ENCODE results near the gene EIF6.

EIF6 gene

DNA sequence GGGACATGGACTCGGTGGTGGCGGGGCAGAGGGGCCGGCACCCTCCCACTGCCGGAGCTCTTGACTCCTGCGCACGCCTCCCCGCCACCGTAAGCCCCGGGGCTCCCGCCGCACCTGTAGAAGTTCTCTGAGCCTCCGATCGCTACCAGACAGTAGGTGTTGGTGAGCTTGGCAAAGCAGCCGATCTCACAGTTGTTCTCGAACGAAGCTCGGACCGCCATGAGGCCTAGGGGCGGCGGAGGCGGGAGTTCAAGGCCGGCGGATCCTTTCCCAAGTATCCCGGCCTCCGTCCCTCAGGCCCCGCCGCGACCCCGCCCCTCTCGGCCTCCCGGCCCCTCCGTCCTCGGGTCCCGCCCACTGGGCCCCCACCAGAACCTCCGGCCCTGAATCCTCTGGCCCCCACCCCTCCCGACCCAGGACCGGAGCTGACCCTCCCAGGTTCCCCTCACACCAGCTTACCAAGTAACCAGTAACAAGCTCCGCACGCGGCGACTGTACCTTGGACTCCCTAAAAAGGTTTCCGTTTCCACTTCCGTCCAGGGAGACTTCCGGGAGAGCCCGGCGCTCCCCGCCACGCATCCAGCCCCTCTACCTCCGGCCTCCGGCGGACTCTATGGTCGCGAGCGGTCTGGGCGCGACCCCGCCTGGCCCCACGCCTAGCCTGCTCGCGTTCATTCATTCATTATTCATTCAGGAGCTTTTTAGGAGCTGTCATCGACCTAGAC is at the start of gene EIF6:
TSS of gene EIF6 (minus strand) at position 506 of the 725 bp plus-strand sequence. CDS start at position 221, 285 bp downstream.
- Mint-ChIP-seq H3K9me3 (no peaks in the 10 kb centered on the region), H3K27ac (peak within 1 kb of the TSS; percentile 89)

DNA sequence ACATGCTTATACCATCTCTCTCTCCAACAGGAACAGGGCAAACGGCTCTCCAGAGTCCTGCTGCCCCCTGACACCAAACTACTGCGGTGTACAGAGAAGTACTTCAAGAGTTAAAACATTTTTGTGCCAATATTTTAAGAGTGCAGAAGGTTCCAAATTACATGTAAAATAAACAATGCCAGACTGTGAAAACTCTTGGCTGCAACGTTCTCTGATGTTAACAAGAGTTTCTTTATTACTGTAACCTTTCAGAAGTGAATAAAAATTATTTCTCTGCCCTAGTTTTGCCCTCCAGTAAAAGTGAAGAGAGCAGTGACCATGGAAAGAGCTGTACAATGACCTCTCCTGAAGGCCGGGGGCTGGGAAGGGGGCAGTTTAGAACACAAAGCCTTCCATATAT is 49.0 kb upstream of the EIF6 start:
- no peak overlapping the region for H3K27ac Mint-ChIP-seq
- no peaks in the 10 kb centered on the region for H3K9me3 Mint-ChIP-seq
- no peaks in the 10 kb centered on the region for H3K4me1 Mint-ChIP-seq
- H3K4me3 Mint-ChIP-seq, result no peak overlapping the region
- ATAC-seq, result no peak
- H3K36me3 Mint-ChIP-seq, result peaks cover 13% of the 10 kb centered on the region
- no peaks in the 10 kb centered on the region for H3K27me3 Mint-ChIP-seq

More for the DNA sequence above, at the start of gene EIF6:
- Mint-ChIP-seq H3K4me1 (peaks cover 31% of the 10 kb centered on the region), H3K4me3 (peak within 1 kb of the TSS; percentile 88), H3K27me3 (no peaks in the 10 kb centered on the region), H3K36me3 (peaks cover 15% of the 10 kb centered on the region)
- ATAC-seq, result peak; percentile 92

- H3K27me3 Mint-ChIP-seq, result no peaks in the 10 kb centered on the region
- H3K9me3 Mint-ChIP-seq, result no peaks in the 10 kb centered on the region
- H3K4me1 Mint-ChIP-seq, result no peaks in the 10 kb centered on the region
- H3K36me3 Mint-ChIP-seq, result peaks cover 16% of the 10 kb centered on the region
- no peak for ATAC-seq
- no peak overlapping the region for H3K4me3 Mint-ChIP-seq
- H3K27ac Mint-ChIP-seq, result no peak overlapping the region
These were observed 48.1 kb upstream of the EIF6 start for GRCh38 chr20:35332540-35333200.

DNA sequence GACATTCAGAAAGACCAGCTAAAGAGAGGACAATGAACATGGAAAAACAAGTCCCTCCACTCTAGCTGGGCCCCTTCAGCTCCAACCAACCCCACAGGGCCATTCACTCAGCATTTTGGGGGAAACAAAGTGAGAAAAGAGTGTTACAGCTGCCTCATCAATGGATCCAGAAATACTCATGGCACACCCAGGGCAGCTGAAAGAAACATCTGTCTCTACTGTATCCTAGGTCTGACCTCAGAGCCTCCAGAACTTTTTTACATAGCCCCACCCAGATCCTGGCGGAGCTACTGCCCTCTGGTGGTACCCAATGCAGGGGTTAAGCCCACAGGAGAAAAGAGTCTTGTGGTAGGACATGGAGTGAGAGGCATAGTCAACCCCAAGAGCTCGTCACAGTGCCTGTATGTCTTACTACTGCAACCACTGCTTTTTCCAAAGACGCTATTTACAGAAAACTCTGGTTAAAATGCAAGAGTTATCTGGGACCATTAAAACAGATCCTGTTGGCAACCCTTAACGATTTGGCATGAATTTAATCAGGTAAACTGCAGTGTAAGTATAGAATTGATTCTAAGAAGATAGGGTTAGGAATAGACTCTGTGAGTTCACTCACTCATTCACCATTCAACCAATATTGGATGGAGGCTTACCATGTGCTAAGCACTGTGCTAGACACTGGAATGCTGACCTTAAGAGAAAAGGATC is 45.0 kb upstream of the EIF6 start:
- no peaks in the 10 kb centered on the region for H3K27me3 Mint-ChIP-seq
- no peak overlapping the region for H3K4me3 Mint-ChIP-seq
- no peak overlapping the region for H3K27ac Mint-ChIP-seq
- peaks cover 10% of the 10 kb centered on the region for H3K4me1 Mint-ChIP-seq
- no peaks in the 10 kb centered on the region for H3K9me3 Mint-ChIP-seq
- peaks cover 33% of the 10 kb centered on the region for H3K36me3 Mint-ChIP-seq
- no peak for ATAC-seq

DNA sequence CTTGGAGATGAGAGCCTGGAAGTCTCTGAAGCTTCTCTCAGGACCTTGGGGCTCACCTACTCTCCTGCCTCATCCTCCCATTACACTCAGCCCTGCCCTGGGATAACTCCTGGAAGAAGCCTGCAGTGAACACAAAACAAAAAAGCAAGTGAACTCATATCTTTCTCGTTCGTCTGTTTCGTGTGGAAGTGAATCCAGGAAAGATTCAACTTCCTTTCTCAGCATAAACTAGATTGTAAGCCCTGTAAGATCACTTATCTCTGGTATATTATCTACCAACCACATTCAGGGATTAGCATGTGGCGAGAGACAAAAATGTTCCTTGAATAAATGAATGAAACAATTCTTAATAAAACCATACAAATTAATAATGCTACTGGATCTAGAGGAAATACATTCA is 44.1 kb upstream of the EIF6 start:
- H3K36me3 Mint-ChIP-seq, result peaks cover 27% of the 10 kb centered on the region
- no peaks in the 10 kb centered on the region for H3K27me3 Mint-ChIP-seq
- peaks cover 10% of the 10 kb centered on the region for H3K4me1 Mint-ChIP-seq
- ATAC-seq, result no peak
- no peak overlapping the region for H3K27ac Mint-ChIP-seq
- no peak overlapping the region for H3K4me3 Mint-ChIP-seq
- H3K9me3 Mint-ChIP-seq, result no peaks in the 10 kb centered on the region

DNA sequence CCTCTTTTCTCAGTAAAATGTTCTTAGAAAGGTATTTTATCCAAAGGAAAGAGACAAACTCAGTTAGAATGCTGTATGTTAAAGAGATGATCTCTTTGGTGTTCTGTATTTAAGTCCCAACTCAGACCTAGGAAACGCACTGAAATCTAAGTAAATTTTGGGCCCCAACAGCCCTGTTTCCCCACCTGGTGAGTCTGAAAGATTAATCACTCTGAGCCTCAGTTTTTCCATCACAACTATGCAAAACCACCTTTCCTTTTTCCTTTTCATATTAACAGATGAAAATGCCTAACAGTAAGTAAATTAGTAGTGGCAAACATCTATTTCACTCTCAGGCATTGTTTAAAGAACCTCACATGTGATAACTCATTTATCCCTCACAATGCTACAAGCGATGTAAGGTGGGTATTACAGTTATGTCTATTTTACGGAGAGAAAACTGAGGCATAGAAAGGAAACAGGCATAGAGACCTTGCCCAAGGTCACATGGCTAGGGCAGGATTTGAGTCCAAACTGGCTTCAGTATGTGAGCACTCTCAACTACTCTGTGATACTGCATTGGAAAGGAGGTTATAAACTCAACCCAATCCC is 43.6 kb upstream of the EIF6 start:
- peaks cover 10% of the 10 kb centered on the region for H3K4me1 Mint-ChIP-seq
- no peak overlapping the region for H3K4me3 Mint-ChIP-seq

GRCh38 chr20:35327074-35327976 is 42.8 kb upstream of the EIF6 start:
- ATAC-seq, result no peak
- no peaks in the 10 kb centered on the region for H3K27me3 Mint-ChIP-seq
- no peak overlapping the region for H3K27ac Mint-ChIP-seq
- H3K4me1 Mint-ChIP-seq, result peaks cover 10% of the 10 kb centered on the region
- H3K4me3 Mint-ChIP-seq, result no peak overlapping the region
- peaks cover 27% of the 10 kb centered on the region for H3K36me3 Mint-ChIP-seq
- H3K9me3 Mint-ChIP-seq, result no peaks in the 10 kb centered on the region

More for the DNA sequence above, 43.6 kb upstream of the EIF6 start:
- H3K9me3 Mint-ChIP-seq, result no peaks in the 10 kb centered on the region
- H3K27ac Mint-ChIP-seq, result no peak overlapping the region
- H3K36me3 Mint-ChIP-seq, result peaks cover 27% of the 10 kb centered on the region
- ATAC-seq, result no peak
- H3K27me3 Mint-ChIP-seq, result no peaks in the 10 kb centered on the region

DNA sequence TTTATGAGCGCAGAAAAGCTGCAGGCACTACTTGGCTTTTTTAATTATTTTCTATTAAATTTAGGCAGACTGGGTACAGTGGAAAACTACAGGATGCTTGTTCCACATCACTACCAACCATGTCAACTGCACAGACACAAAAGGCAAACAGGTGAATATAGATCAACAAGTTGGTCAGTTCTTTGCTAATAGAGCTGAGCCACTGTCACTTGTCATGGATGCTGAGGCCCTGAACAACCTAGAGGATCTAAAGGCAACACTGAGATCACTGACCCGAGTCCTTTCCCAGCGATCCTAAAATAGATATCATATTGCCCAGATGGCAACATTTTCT is 42.1 kb upstream of the EIF6 start:
- H3K4me3 Mint-ChIP-seq, result no peak overlapping the region
- ATAC-seq, result no peak
- no peaks in the 10 kb centered on the region for H3K9me3 Mint-ChIP-seq
- peaks cover 10% of the 10 kb centered on the region for H3K4me1 Mint-ChIP-seq
- no peaks in the 10 kb centered on the region for H3K27me3 Mint-ChIP-seq
- no peak overlapping the region for H3K27ac Mint-ChIP-seq
- H3K36me3 Mint-ChIP-seq, result peaks cover 27% of the 10 kb centered on the region

- Mint-ChIP-seq H3K36me3 (peaks cover 27% of the 10 kb centered on the region), H3K27ac (peak overlapping the region; percentile 12), H3K4me1 (peaks cover 10% of the 10 kb centered on the region), H3K27me3 (no peaks in the 10 kb centered on the region), H3K9me3 (no peaks in the 10 kb centered on the region), H3K4me3 (no peak overlapping the region)
- ATAC-seq, result peak; percentile 72
These were observed 41.6 kb upstream of the EIF6 start for GRCh38 chr20:35326021-35326739.

- peak overlapping the region; percentile 12 for H3K27ac Mint-ChIP-seq
- no peaks in the 10 kb centered on the region for H3K9me3 Mint-ChIP-seq
- peaks cover 34% of the 10 kb centered on the region for H3K36me3 Mint-ChIP-seq
- no peak overlapping the region for H3K4me3 Mint-ChIP-seq
- ATAC-seq, result no peak
- peaks cover 16% of the 10 kb centered on the region for H3K4me1 Mint-ChIP-seq
- H3K27me3 Mint-ChIP-seq, result no peaks in the 10 kb centered on the region
These were observed 40.8 kb upstream of the EIF6 start for GRCh38 chr20:35325401-35325800.

DNA sequence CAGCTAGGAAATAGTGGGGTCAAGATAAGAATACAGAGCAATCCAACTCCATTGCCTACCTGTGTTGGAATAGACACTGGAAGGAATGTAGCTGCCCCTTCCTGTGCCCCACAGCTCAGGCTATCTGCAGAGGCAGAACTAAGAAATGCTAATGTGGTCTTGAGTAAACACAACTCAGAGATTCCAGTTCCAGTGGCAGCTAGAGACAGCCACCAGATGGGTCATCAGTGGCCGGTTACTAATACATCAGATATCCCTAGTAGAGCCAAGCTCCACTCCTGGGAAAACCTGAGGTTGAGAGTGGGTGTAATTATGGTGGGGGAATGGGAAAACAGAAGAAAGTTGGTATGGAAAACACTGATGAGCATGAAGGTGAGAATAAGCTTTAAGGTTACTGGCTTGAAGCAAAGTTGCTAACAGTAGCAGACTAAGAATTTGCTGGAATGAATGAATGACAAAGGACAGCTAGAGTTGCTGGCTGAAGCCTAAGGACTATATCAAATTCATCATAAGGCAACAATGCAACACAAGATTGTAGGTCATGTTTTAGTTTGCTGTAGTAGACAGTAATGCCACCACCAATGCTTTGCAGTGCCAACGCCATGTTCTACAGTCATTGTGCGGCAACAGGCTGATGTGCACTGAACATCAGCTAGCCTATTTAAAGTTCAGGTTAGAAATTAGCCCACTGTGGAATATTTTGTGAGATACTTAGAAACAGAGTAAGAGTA is 36.0 kb upstream of the EIF6 start:
- Mint-ChIP-seq H3K27ac (no peak overlapping the region), H3K27me3 (no peaks in the 10 kb centered on the region), H3K4me1 (peaks cover 10% of the 10 kb centered on the region)

GRCh38 chr20:35319871-35320197 is 35.3 kb upstream of the EIF6 start:
- Mint-ChIP-seq H3K27me3 (no peaks in the 10 kb centered on the region), H3K9me3 (no peaks in the 10 kb centered on the region), H3K36me3 (peaks cover 27% of the 10 kb centered on the region), H3K27ac (no peak overlapping the region), H3K4me3 (no peak overlapping the region), H3K4me1 (peaks cover 14% of the 10 kb centered on the region)
- no peak for ATAC-seq

More for the DNA sequence above, 36.0 kb upstream of the EIF6 start:
- H3K9me3 Mint-ChIP-seq, result no peaks in the 10 kb centered on the region
- H3K36me3 Mint-ChIP-seq, result peaks cover 27% of the 10 kb centered on the region
- no peak for ATAC-seq
- no peak overlapping the region for H3K4me3 Mint-ChIP-seq

DNA sequence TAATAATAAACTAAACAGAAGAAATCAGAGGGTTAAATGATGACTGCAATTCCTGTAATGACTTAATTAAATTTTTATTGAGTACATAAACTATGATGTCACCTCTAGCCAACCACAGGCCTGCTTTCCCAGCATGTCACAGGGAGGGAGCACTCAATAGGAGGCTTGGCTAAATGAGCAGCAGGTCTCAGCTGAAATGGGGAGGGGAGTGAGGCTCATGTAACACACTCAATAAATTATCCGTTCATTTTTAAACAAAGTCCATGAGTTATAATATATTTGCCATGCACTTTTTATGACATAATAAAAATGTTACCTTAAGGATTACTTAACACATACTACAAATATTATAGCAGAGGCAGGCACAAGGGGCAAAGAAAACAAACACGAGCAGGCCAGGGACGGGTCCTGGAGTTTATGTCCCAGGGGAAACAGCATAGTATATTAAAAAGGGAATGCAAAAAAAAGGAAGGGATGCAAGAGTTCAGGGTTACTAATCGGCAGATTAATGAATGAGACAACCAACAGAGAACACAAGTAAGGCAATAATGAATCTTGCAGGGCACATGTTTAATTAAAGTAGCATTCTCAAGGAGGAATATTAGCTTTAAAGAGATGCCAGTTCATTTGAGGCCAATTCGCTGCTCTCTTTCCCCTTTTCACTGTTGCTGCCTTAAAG is 34.8 kb upstream of the EIF6 start:
- H3K27me3 Mint-ChIP-seq, result no peaks in the 10 kb centered on the region

More for the DNA sequence above, 34.8 kb upstream of the EIF6 start:
- no peak overlapping the region for H3K27ac Mint-ChIP-seq
- peaks cover 14% of the 10 kb centered on the region for H3K4me1 Mint-ChIP-seq
- no peak overlapping the region for H3K4me3 Mint-ChIP-seq
- H3K9me3 Mint-ChIP-seq, result no peaks in the 10 kb centered on the region
- no peak for ATAC-seq
- H3K36me3 Mint-ChIP-seq, result peaks cover 28% of the 10 kb centered on the region
